ENCODE measurements around the gene SLC8A3.

- TF ChIP-seq CTCF (IDR thresholded peaks at IDR 0.05) (no peak), EZH2phosphoT487 (IDR thresholded peaks at IDR 0.05) (no peak), EZH2 (IDR thresholded peaks at IDR 0.05) (no peak)
Observed at GRCh38 chr14:70121521-70121920, 67.2 kb downstream of the SLC8A3 start.

All from neural progenitor cell (in vitro differentiated cells).